NB4 (cell line): ENCODE results near the gene HDAC4.

Source experiments
- DNase-seq: peaks from one replicate; pipeline ENCODE4 v3.0.0; 2010; ENCODE audit warnings: low read depth
- H3K4me3 ChIP-seq: one replicate; pipeline ENCODE4 v1.5.1; 2011; ENCODE audit warnings: mild to moderate bottlenecking, low read depth, low read length, moderate library complexity
- CTCF ChIP-seq: IDR thresholded peaks from one replicate; pipeline ENCODE4 v1.5.1; 2012; ENCODE audit warnings: low read depth, low read length
- MAX ChIP-seq: IDR thresholded peaks from 2 replicates; pipeline ENCODE4 v1.6.1; 2011; ENCODE audit warnings: low read depth, low read length
- MYC ChIP-seq: IDR thresholded peaks from 2 replicates; pipeline ENCODE4 v1.6.1; 2011; ENCODE audit warnings: low read depth, low read length
- POLR2A ChIP-seq: IDR thresholded peaks from 2 replicates; pipeline ENCODE4 v1.6.1; 2011; ENCODE audit warnings: mild to moderate bottlenecking; ENCODE audit not compliant: insufficient read length; ENCODE audit errors: extremely low read depth

The HDAC4 gene

DNA sequence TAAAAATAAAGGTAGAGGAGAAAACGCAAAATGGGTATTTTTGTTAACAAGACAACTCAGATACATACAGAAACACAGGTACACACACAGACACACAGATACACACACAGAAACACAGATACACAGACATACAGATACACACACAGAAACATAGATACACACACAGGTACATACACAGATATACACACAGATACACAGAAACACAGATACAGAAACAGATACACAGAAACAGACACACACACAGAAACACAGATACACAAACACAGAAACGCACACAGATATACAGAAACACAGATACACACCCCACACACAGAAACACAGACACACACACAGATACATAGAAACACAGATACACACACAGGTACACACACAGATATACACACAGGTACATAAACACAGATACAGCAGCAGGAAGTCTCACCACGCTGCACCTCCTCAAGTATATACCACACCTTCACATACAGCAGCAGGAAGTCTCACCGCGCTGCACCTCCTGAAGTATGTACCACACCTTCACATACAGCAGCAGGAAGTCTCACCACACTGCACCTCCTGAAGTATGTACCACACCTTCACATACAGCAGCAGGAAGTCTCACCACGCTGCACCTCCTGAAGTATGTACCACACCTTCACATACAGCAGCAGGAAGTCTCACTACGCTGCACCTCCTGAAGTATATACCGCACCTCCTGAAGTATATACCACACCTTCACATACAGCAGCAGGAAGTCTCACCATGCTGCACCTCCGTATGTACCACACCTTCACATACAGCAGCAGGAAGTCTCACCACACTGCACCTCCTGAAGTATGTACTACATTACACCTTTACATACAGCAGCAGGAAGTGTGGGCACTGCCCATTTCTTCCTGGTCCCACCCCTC lies 250.5 kb downstream of the HDAC4 start:
- no peak for TF ChIP-seq MYC
- TF ChIP-seq MAX, result no peak
- TF ChIP-seq CTCF, result no peak
- TF ChIP-seq POLR2A, result no peak
- no peak for DNase-seq
- no peak overlapping the region for H3K4me3 ChIP-seq

- no peak for TF ChIP-seq CTCF
- no peak for TF ChIP-seq MYC
- no peak for TF ChIP-seq POLR2A
- no peak for TF ChIP-seq MAX
- no peak overlapping the region for H3K4me3 ChIP-seq
- DNase-seq, result no peak
Measured at GRCh38 chr2:239149501-239149900, 251.3 kb downstream of the HDAC4 start.

DNA sequence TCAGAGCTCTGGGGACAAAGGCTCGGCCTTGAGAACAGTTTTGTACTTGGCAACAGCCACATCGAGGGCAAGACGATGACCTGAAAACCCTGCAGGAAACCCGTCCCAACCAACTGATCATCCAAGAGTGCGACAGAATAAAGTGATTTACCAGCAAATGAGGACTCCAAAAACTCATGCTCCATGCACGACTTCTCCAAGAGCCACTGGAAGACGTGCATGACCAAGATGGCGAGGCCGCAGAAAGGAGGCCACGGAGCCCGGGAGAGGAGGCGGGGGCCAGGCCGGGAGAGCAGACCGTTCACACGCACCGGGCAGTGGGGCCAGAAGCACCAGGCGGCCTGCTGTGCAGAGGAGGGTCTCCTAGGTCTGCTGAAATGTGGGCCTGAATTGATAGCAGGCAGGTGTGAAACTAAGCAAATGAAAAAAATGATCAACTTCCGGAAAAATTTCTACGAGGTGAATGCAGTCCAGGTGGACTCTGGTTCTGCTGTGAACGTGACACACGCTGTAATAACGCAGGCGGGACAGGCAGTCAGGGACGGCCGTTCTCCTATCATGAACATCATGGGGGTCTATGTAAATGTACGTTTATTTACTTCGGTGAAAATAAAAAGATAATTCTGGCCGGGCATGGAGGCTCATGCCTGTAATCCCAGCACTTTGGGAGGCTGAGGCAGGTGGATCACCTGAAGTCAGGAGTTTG lies 252.2 kb downstream of the HDAC4 start:
- DNase-seq, result no peak
- H3K4me3 ChIP-seq, result no peak overlapping the region
- no peak for TF ChIP-seq MAX
- TF ChIP-seq MYC, result no peak
- no peak for TF ChIP-seq CTCF
- no peak for TF ChIP-seq POLR2A

GRCh38 chr2:239147376-239147775 lies 253.4 kb downstream of the HDAC4 start:
- DNase-seq, result no peak
- no peak overlapping the region for H3K4me3 ChIP-seq
- TF ChIP-seq MAX (no peak), CTCF (no peak), POLR2A (no peak), MYC (no peak)

DNA sequence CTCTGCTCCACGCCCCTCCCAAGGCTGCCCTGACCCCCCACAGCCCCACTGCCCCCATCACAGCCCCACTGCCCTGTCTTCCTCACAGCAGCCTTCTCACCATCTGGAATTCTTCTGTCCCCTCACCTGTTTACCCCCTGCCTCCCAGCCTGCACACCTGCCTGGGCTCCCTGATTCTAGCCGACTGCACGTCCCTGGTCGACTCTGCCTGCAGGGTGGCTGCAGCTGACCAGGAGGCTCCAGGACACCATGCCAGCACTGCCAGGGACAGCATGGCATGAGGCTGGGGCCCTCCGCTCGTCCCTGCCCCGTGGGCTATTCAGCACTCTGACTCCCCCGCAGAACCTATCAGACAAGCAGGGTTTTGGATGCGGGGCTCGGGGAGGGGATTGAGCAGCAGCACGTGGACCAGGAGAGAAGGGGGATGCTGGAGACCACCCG lies 254.1 kb downstream of the HDAC4 start:
- H3K4me3 ChIP-seq, result no peak overlapping the region
- DNase-seq, result no peak
- TF ChIP-seq MYC (no peak), CTCF (no peak), POLR2A (no peak), MAX (no peak)
